GM23338 (cell line): ENCODE measurements around the gene SLC5A12. TPM values are rescaled to one million over a fixed set of nuclear protein-coding genes. Genes with fewer than 3 reads are reported as not detected.

ENCODE experiments used
- ATAC-seq: fragments of 200-7000 bp; cut with Tn5 transposase; 3 replicates; pipeline ENCODE4 v1.9.1; 2020
- DNase-seq: peaks from one replicate; pipeline ENCODE4 v3.0.0-alpha.2; 2015; ENCODE audit warnings: low spot score
- H2AFZ ChIP-seq: fragments of 200-600 bp; sonication (generic); 2 replicates; pipeline ENCODE4 v1.8.0; 2016; ENCODE audit warnings: antibody characterized with exemption, mild to moderate bottlenecking, moderate library complexity
- H3F3A ChIP-seq: fragments of 200-600 bp; sonication (generic); replicated peaks from 2 replicates; pipeline ENCODE4 v1.8.0; 2017; ENCODE audit warnings: antibody characterized with exemption, mixed run types, low read depth
- H3K27ac ChIP-seq: fragments of 200-600 bp; sonication (generic); 2 replicates; pipeline ENCODE4 v1.6.1; 2016; ENCODE audit warnings: low read depth
- H3K27me3 ChIP-seq: fragments of 200-600 bp; sonication (generic); 2 replicates; pipeline ENCODE4 v1.8.0; 2016; ENCODE audit warnings: mild to moderate bottlenecking, mixed run types, moderate library complexity; ENCODE audit not compliant: insufficient read depth
- H3K36me3 ChIP-seq: fragments of 200-600 bp; sonication (generic); 2 replicates; pipeline ENCODE4 v1.8.0; 2016; ENCODE audit warnings: mild to moderate bottlenecking; ENCODE audit not compliant: insufficient read depth
- H3K4me1 ChIP-seq: fragments of 200-600 bp; sonication (generic); 2 replicates; pipeline ENCODE4 v1.8.0; 2016; ENCODE audit warnings: mild to moderate bottlenecking, moderate library complexity; ENCODE audit not compliant: insufficient read depth
- H3K4me2 ChIP-seq: fragments of 200-600 bp; sonication (generic); 2 replicates; pipeline ENCODE4 v1.7.1; 2017; ENCODE audit warnings: mixed run types
- H3K4me3 ChIP-seq: fragments of 200-600 bp; sonication (generic); 2 replicates; pipeline ENCODE4 v1.6.1; 2016; ENCODE audit warnings: mixed run types
- H3K79me2 ChIP-seq: fragments of 200-600 bp; sonication (generic); replicated peaks from 2 replicates; pipeline ENCODE4 v1.8.0; 2017; ENCODE audit warnings: mild to moderate bottlenecking; ENCODE audit not compliant: insufficient read depth
- H3K9me2 ChIP-seq: fragments of 200-600 bp; sonication (generic); 2 replicates; pipeline ENCODE4 v1.8.0; 2017; ENCODE audit not compliant: insufficient read depth
- H4K20me1 ChIP-seq: fragments of 200-600 bp; sonication (generic); replicated peaks from 2 replicates; pipeline ENCODE4 v1.8.0; 2017; ENCODE audit warnings: mild to moderate bottlenecking; ENCODE audit not compliant: insufficient read depth
- H3K27ac Mint-ChIP-seq: 2 replicates; pipeline ENCODE4 v1.8.0; 2020; ENCODE audit warnings: inconsistent platforms, mild to moderate bottlenecking, moderate library complexity, mixed read lengths
- H3K27me3 Mint-ChIP-seq: 3 replicates; pipeline ENCODE4 v1.8.0; 2022; ENCODE audit warnings: low read depth, mild to moderate bottlenecking, moderate library complexity, mixed read lengths, inconsistent platforms; ENCODE audit not compliant: insufficient read depth, poor library complexity
- H3K36me3 Mint-ChIP-seq: 3 replicates; pipeline ENCODE4 v1.8.0; 2021; ENCODE audit warnings: low read depth, mild to moderate bottlenecking, inconsistent platforms, moderate library complexity, mixed read lengths
- H3K4me1 Mint-ChIP-seq: 3 replicates; pipeline ENCODE4 v1.8.0; 2020; ENCODE audit warnings: mild to moderate bottlenecking, inconsistent platforms, mixed read lengths
- H3K4me3 Mint-ChIP-seq: 3 replicates; pipeline ENCODE4 v1.8.0; 2021; ENCODE audit warnings: moderate library complexity, mild to moderate bottlenecking, inconsistent platforms, mixed read lengths
- H3K9me3 Mint-ChIP-seq: 3 replicates; pipeline ENCODE4 v1.8.0; 2020; ENCODE audit warnings: moderate library complexity, mild to moderate bottlenecking, inconsistent platforms, mixed read lengths
- CTCF ChIP-seq, 2 experiments: fragments of 200-600 bp in 1 of 2; sonication (generic) in 1 of 2; conservative IDR thresholded peaks; 2 replicates each; pipeline versions ENCODE4 v1.5.1 to v1.6.1; 2016 to 2017; ENCODE audit warnings: antibody characterized with exemption in 2 of 2, low read depth in 2 of 2, mild to moderate bottlenecking in 2 of 2, moderate library complexity in 1 of 2
- ETS1 ChIP-seq: IDR thresholded peaks from 2 replicates; pipeline ENCODE4 v1.6.1; 2016; ENCODE audit warnings: antibody characterized with exemption
- EZH2 ChIP-seq: fragments of 200-600 bp; sonication (generic); IDR thresholded peaks from one replicate; pipeline ENCODE4 v1.8.0; 2017; ENCODE audit warnings: antibody characterized with exemption, mild to moderate bottlenecking, low read depth; ENCODE audit not compliant: unreplicated experiment
- JUNB ChIP-seq: IDR thresholded peaks from one replicate; pipeline ENCODE4 v1.6.1; 2016; ENCODE audit warnings: antibody characterized with exemption; ENCODE audit not compliant: unreplicated experiment
- POLR2AphosphoS5 ChIP-seq: IDR thresholded peaks from 2 replicates; pipeline ENCODE4 v1.6.1; 2016; ENCODE audit warnings: antibody characterized with exemption, low read depth
- REST ChIP-seq: IDR thresholded peaks from one replicate; pipeline ENCODE4 v1.6.1; 2018; ENCODE audit warnings: antibody characterized with exemption; ENCODE audit not compliant: unreplicated experiment
- ZNF331 ChIP-seq: fragments of 250-450 bp; sonication (Bioruptor Pico); IDR thresholded peaks from 2 replicates; pipeline ENCODE4 v1.5.0; 2020; ENCODE audit warnings: low read depth, mild to moderate bottlenecking, moderate library complexity
- ZNF462 ChIP-seq: fragments of 250-450 bp; sonication (Bioruptor Pico); IDR thresholded peaks from 2 replicates; pipeline ENCODE4 v1.5.0; 2020; ENCODE audit warnings: mild to moderate bottlenecking, moderate library complexity
- polyA plus RNA-seq: library from polyadenylated mRNA; unstranded; fragments of >200 nt; fragmentation: Nextera tagmentation; extraction: Ambion mirVana; gene quantifications from 2 replicates; pipeline ENCODE4 v1.2.1, GENCODE V29; 2016
- total RNA-seq: library from RNA; depleted of rRNA; stranded (reverse); fragments of >200 nt; shearing (Covaris generic); gene quantifications from 2 replicates; pipeline ENCODE4 v1.2.3, GENCODE V29; 2014

The SLC5A12 gene
- total and polyA plus RNA-seq, 2 experiments from 2014 or later: 0.60 to 1.4 TPM

GRCh38 chr11:26655287-26655686 is 66.6 kb downstream of the SLC5A12 start (continued):
- no peak for TF ChIP-seq ETS1

- ATAC-seq: no peak
- Mint-ChIP-seq H3K36me3 (no peaks in the 10 kb centered on the region), H3K4me3 (no peak overlapping the region), H3K27ac (no peak overlapping the region), H3K4me1 (no peaks in the 10 kb centered on the region; the same call in 2 of the 3 replicates), H3K9me3 (no peaks in the 10 kb centered on the region), H3K27me3 (no peaks in the 10 kb centered on the region)
- no peak overlapping the region for H3K27ac ChIP-seq
- no peak overlapping the region for H2AFZ ChIP-seq
- H3K4me1 ChIP-seq: no peaks in the 10 kb centered on the region
- H4K20me1 ChIP-seq: no peaks in the 10 kb centered on the region
- TF ChIP-seq ZNF462 (CRISPR knock-in tag): no peak
- TF ChIP-seq EZH2: no peak
- TF ChIP-seq ZNF331 (CRISPR knock-in tag): no peak
- TF ChIP-seq REST: no peak
- no peak for TF ChIP-seq POLR2AphosphoS5
- no peak for TF ChIP-seq JUNB
- no peak for TF ChIP-seq CTCF (conservative IDR thresholded peaks at IDR 0.05; ENCODE audit: low read depth in 2 of 2)
- no peaks in the 10 kb centered on the region for H3K9me2 ChIP-seq
- no peaks in the 10 kb centered on the region for H3K36me3 ChIP-seq
- H3K79me2 ChIP-seq: no peaks in the 10 kb centered on the region
- DNase-seq: no peak
- no peaks in the 10 kb centered on the region for H3K27me3 ChIP-seq
- no peak overlapping the region for H3K4me2 ChIP-seq
- H3K4me3 ChIP-seq: no peak overlapping the region
- no peaks in the 10 kb centered on the region for H3F3A ChIP-seq
Observed at GRCh38 chr11:26651916-26652315, 69.9 kb downstream of the SLC5A12 start.
